Liver (tissue), 9 donors: Measurements from ENCODE around the gene DOCK1. TPM values are rescaled to one million over a fixed set of nuclear protein-coding genes. Genes with fewer than 3 reads are reported as not detected.

ENCODE experiments used
- DNase-seq: peaks from one replicate; pipeline ENCODE4 v3.0.0-alpha.2; 2017; ENCODE audit warnings: low spot score
- H3K27ac ChIP-seq, 2 donors: one replicate each; pipeline ENCODE4 v1.7.0; 2013; ENCODE audit warnings: inconsistent platforms in 2 of 2, low read length in 2 of 2, control low read depth in 1 of 2, low read depth in 1 of 2, mild to moderate bottlenecking in 1 of 2
- H3K27me3 ChIP-seq, 4 donors: one replicate each; pipeline versions ENCODE4 v1.6.1 to v1.7.0; 2013; ENCODE audit warnings: low read length in 3 of 4, inconsistent platforms in 1 of 4, mild to moderate bottlenecking in 1 of 4, moderate library complexity in 1 of 4; ENCODE audit not compliant: control insufficient read depth in 4 of 4, insufficient read depth in 4 of 4
- H3K36me3 ChIP-seq, 4 donors: one replicate each; pipeline versions ENCODE4 v1.6.1 to v1.7.0; 2013; ENCODE audit warnings: low read length in 3 of 4, mild to moderate bottlenecking in 3 of 4, low read depth in 1 of 4, moderate library complexity in 1 of 4; ENCODE audit not compliant: control insufficient read depth in 4 of 4, insufficient read depth in 3 of 4
- H3K4me1 ChIP-seq, 4 donors: one replicate each; pipeline versions ENCODE4 v1.6.1 to v1.7.0; 2013; ENCODE audit warnings: low read length in 3 of 4, mild to moderate bottlenecking in 3 of 4, moderate library complexity in 1 of 4; ENCODE audit not compliant: control insufficient read depth in 4 of 4, insufficient read depth in 4 of 4
- H3K4me3 ChIP-seq, 3 donors: one replicate each; pipeline versions ENCODE4 v1.6.1 to v1.7.0; 2013; ENCODE audit warnings: low read length in 3 of 3, control low read depth in 1 of 3, low read depth in 1 of 3, mild to moderate bottlenecking in 1 of 3
- H3K9ac ChIP-seq, 2 donors: one replicate each; pipeline ENCODE4 v1.7.0; 2013; ENCODE audit warnings: low read length in 2 of 2, mild to moderate bottlenecking in 2 of 2, moderate library complexity in 2 of 2, control low read depth in 1 of 2, low read depth in 1 of 2
- H3K9me3 ChIP-seq, 4 donors: one replicate each; pipeline versions ENCODE4 v1.6.1 to v1.7.0; 2013; ENCODE audit warnings: low read length in 3 of 4; ENCODE audit not compliant: control insufficient read depth in 4 of 4
- EGR1 ChIP-seq, 2 donors: IDR thresholded peaks; 2 replicates each; pipeline ENCODE4 v1.6.1; 2016 to 2018; ENCODE audit warnings: antibody characterized with exemption in 2 of 2, low read depth in 2 of 2
- FOXA1 ChIP-seq: IDR thresholded peaks from 2 replicates; pipeline ENCODE4 v1.6.1; 2016; ENCODE audit warnings: antibody characterized with exemption
- GABPA ChIP-seq, 2 donors: IDR thresholded peaks in 1 of 2; conservative IDR thresholded peaks in 1 of 2; 2 replicates each; pipeline ENCODE4 v1.6.1; 2016; ENCODE audit warnings: antibody characterized with exemption in 2 of 2, mild to moderate bottlenecking in 1 of 2, moderate library complexity in 1 of 2
- HNF4A ChIP-seq, 2 donors: conservative IDR thresholded peaks; 2 replicates each; pipeline ENCODE4 v1.6.1; 2016; ENCODE audit warnings: antibody characterized with exemption in 2 of 2, mild to moderate bottlenecking in 2 of 2
- HNF4G ChIP-seq: IDR thresholded peaks from 2 replicates; pipeline ENCODE4 v1.6.1; 2016; ENCODE audit warnings: antibody characterized with exemption
- JUND ChIP-seq, 2 donors: IDR thresholded peaks; 2 replicates each; pipeline ENCODE4 v1.6.1; 2016; ENCODE audit warnings: antibody characterized with exemption in 2 of 2
- NR2F2 ChIP-seq: IDR thresholded peaks from 2 replicates; pipeline ENCODE4 v1.6.1; 2016; ENCODE audit warnings: antibody characterized with exemption
- RXRA ChIP-seq, 2 donors: IDR thresholded peaks; 2 replicates each; pipeline ENCODE4 v1.6.1; 2017 to 2018; ENCODE audit warnings: antibody characterized with exemption in 2 of 2, mild to moderate bottlenecking in 1 of 2
- SP1 ChIP-seq: IDR thresholded peaks from 2 replicates; pipeline ENCODE4 v1.6.1; 2018; ENCODE audit warnings: antibody characterized with exemption, mild to moderate bottlenecking
- TAF1 ChIP-seq: conservative IDR thresholded peaks from 2 replicates; pipeline ENCODE4 v1.6.1; 2016; ENCODE audit warnings: antibody characterized with exemption, mild to moderate bottlenecking
- YY1 ChIP-seq: IDR thresholded peaks from 2 replicates; pipeline ENCODE4 v1.6.1; 2016; ENCODE audit warnings: antibody characterized with exemption, mild to moderate bottlenecking
- WGBS: extraction: QIAGEN DNeasy Blood & Tissue Kit; methylation state at CpG from one replicate; pipeline ENCODE4 v1.1.7; 2013; 5-methylcytosine and 5-hydroxymethylcytosine counted together
- polyA plus RNA-seq, 2 donors: library from polyadenylated mRNA; stranded (reverse) in 1 of 2; unstranded in 1 of 2; fragments of 200-250 nt in 1 of 2; fragments of >200 nt in 1 of 2; fragmentation: Nextera tagmentation in 1 of 2; extraction: Ambion mirVana in 1 of 2; gene quantifications; one replicate each; pipeline versions ENCODE4 v1.2.1 to v1.2.3, GENCODE V29; 2013 to 2015
- total RNA-seq, 2 donors: library from RNA; depleted of rRNA; stranded (reverse); fragments of >200 nt; gene quantifications; one replicate each; pipeline ENCODE4 v1.2.3, GENCODE V29; 2014
- TF ChIP-seq, protein P1 (sequence below): IDR thresholded peaks from 2 replicates; pipeline ENCODE4 v1.6.1; 2016; ENCODE audit warnings: antibody characterized with exemption, mild to moderate bottlenecking
- TF ChIP-seq, protein P2 (sequence below): fragments of 150-350 bp; IDR thresholded peaks from 2 replicates; pipeline ENCODE4 v1.5.1; 2017; ENCODE audit warnings: improper control_type of control experiment, low read depth, low read length; ENCODE audit not compliant: missing input control
- TF ChIP-seq, protein P3 (sequence below): IDR thresholded peaks from 2 replicates; pipeline ENCODE4 v1.6.1; 2016; ENCODE audit warnings: antibody characterized with exemption
- donor health status: healthy.
- donor health status: healthy.
- donor health status: healthy.
- donor health status: healthy.
- donor health status: healthy.

The DOCK1 gene
- total and polyA plus RNA-seq, 4 donors = 3.8 to 28.8 (median 9.1) TPM

DNA sequence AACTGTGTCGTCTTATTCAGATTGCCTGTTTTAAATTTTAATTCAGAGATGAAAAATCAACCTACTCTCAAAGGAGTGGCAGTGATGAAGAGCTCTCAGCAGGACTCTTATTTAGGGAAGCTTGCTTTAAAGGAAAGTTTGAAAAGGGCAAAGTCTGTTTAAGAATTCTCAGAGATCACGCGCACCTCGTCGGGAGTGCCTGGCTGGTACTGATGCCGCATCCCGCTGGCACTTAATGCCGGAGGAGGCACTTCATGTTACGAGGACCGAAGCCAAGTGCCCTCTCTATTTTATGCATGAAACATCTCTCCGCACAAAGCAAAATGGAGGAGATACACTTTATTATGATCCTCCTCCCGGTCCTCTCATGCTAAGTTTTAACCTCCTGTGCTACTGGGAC lies 362.2 kb downstream of the DOCK1 start:
- H3K27me3 ChIP-seq = no peaks in the 10 kb centered on the region
- H3K27ac ChIP-seq = no peak overlapping the region
- TF ChIP-seq JUND (IDR thresholded peaks at IDR 0.05) (no peak), NR2F2 (no peak), HNF4A (conservative IDR thresholded peaks at IDR 0.05) (no peak), FOXA1 (no peak), HNF4G (no peak)
- TF ChIP-seq, protein P1, sequence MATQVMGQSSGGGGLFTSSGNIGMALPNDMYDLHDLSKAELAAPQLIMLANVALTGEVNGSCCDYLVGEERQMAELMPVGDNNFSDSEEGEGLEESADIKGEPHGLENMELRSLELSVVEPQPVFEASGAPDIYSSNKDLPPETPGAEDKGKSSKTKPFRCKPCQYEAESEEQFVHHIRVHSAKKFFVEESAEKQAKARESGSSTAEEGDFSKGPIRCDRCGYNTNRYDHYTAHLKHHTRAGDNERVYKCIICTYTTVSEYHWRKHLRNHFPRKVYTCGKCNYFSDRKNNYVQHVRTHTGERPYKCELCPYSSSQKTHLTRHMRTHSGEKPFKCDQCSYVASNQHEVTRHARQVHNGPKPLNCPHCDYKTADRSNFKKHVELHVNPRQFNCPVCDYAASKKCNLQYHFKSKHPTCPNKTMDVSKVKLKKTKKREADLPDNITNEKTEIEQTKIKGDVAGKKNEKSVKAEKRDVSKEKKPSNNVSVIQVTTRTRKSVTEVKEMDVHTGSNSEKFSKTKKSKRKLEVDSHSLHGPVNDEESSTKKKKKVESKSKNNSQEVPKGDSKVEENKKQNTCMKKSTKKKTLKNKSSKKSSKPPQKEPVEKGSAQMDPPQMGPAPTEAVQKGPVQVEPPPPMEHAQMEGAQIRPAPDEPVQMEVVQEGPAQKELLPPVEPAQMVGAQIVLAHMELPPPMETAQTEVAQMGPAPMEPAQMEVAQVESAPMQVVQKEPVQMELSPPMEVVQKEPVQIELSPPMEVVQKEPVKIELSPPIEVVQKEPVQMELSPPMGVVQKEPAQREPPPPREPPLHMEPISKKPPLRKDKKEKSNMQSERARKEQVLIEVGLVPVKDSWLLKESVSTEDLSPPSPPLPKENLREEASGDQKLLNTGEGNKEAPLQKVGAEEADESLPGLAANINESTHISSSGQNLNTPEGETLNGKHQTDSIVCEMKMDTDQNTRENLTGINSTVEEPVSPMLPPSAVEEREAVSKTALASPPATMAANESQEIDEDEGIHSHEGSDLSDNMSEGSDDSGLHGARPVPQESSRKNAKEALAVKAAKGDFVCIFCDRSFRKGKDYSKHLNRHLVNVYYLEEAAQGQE = no peak
- no peak overlapping the region for H3K9ac ChIP-seq
- no peak overlapping the region for H3K4me3 ChIP-seq
- H3K36me3 ChIP-seq = peaks cover 0 to 2% (median 0%) of the 10 kb centered on the region in 4 donors
- no peaks in the 10 kb centered on the region for H3K9me3 ChIP-seq
- no peaks in the 10 kb centered on the region for H3K4me1 ChIP-seq
- WGBS = 97% methylated on average over 12 of the region's 12 CpGs
- no peak for DNase-seq

DNA sequence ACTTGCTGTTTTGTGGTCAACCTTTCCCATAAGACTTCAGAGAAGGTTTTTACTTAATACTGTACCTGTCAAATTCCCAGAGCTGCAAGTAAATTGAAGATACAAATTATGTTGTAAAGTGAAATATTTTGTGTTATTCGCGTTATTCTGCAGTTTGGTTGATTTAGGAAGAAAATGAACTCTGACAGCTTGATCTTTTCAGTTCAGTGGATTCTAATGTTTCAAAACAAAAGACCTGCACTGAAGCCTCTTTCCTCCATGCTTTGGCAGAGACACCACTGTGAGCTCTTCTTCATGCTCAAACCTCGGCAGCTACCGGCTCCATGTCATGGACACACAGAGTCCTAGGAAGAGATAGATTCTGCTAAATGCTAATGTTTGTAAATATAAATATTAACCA lies 366.8 kb downstream of the DOCK1 start:
- TF ChIP-seq YY1 = no peak
- TF ChIP-seq EGR1 (IDR thresholded peaks at IDR 0.05; ENCODE audit: low read depth in 2 of 2) = no peak
- no peak for TF ChIP-seq HNF4A (conservative IDR thresholded peaks at IDR 0.05)
- TF ChIP-seq, protein P2, sequence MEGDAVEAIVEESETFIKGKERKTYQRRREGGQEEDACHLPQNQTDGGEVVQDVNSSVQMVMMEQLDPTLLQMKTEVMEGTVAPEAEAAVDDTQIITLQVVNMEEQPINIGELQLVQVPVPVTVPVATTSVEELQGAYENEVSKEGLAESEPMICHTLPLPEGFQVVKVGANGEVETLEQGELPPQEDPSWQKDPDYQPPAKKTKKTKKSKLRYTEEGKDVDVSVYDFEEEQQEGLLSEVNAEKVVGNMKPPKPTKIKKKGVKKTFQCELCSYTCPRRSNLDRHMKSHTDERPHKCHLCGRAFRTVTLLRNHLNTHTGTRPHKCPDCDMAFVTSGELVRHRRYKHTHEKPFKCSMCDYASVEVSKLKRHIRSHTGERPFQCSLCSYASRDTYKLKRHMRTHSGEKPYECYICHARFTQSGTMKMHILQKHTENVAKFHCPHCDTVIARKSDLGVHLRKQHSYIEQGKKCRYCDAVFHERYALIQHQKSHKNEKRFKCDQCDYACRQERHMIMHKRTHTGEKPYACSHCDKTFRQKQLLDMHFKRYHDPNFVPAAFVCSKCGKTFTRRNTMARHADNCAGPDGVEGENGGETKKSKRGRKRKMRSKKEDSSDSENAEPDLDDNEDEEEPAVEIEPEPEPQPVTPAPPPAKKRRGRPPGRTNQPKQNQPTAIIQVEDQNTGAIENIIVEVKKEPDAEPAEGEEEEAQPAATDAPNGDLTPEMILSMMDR = no peak
- TF ChIP-seq HNF4G = no peak
- no peak for TF ChIP-seq TAF1
- TF ChIP-seq SP1 = no peak
- no peak for TF ChIP-seq GABPA (IDR thresholded peaks at IDR 0.05 in 1 of 2, conservative IDR thresholded peaks at IDR 0.05 in 1 of 2)
- TF ChIP-seq NR2F2 = no peak
- no peak for TF ChIP-seq FOXA1
- TF ChIP-seq, protein P1 = no peak
- TF ChIP-seq, protein P3, sequence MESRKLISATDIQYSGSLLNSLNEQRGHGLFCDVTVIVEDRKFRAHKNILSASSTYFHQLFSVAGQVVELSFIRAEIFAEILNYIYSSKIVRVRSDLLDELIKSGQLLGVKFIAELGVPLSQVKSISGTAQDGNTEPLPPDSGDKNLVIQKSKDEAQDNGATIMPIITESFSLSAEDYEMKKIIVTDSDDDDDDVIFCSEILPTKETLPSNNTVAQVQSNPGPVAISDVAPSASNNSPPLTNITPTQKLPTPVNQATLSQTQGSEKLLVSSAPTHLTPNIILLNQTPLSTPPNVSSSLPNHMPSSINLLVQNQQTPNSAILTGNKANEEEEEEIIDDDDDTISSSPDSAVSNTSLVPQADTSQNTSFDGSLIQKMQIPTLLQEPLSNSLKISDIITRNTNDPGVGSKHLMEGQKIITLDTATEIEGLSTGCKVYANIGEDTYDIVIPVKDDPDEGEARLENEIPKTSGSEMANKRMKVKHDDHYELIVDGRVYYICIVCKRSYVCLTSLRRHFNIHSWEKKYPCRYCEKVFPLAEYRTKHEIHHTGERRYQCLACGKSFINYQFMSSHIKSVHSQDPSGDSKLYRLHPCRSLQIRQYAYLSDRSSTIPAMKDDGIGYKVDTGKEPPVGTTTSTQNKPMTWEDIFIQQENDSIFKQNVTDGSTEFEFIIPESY = no peak
- TF ChIP-seq RXRA (IDR thresholded peaks at IDR 0.05) = no peak
- H3K4me1 ChIP-seq = no peaks in the 10 kb centered on the region
- H3K36me3 ChIP-seq = peaks cover 0 to 2% (median 0%) of the 10 kb centered on the region in 4 donors
- no peak for DNase-seq
- H3K27me3 ChIP-seq = no peaks in the 10 kb centered on the region
- no peak overlapping the region for H3K9ac ChIP-seq
- H3K4me3 ChIP-seq = no peak overlapping the region
- H3K27ac ChIP-seq = no peak overlapping the region
- no peaks in the 10 kb centered on the region for H3K9me3 ChIP-seq
- 96% methylated on average over 4 of the region's 4 CpGs for WGBS
